ENCODE measurements around the gene MLEC. TPM values are rescaled to one million over a fixed set of nuclear protein-coding genes. Genes with fewer than 3 reads are reported as not detected.
A peak's percentile ranks its signal among the peaks of the same experiment; 100 is the strongest.

The MLEC gene
- total RNA-seq, 1 donor from 2014 or later, result 100 TPM

DNA sequence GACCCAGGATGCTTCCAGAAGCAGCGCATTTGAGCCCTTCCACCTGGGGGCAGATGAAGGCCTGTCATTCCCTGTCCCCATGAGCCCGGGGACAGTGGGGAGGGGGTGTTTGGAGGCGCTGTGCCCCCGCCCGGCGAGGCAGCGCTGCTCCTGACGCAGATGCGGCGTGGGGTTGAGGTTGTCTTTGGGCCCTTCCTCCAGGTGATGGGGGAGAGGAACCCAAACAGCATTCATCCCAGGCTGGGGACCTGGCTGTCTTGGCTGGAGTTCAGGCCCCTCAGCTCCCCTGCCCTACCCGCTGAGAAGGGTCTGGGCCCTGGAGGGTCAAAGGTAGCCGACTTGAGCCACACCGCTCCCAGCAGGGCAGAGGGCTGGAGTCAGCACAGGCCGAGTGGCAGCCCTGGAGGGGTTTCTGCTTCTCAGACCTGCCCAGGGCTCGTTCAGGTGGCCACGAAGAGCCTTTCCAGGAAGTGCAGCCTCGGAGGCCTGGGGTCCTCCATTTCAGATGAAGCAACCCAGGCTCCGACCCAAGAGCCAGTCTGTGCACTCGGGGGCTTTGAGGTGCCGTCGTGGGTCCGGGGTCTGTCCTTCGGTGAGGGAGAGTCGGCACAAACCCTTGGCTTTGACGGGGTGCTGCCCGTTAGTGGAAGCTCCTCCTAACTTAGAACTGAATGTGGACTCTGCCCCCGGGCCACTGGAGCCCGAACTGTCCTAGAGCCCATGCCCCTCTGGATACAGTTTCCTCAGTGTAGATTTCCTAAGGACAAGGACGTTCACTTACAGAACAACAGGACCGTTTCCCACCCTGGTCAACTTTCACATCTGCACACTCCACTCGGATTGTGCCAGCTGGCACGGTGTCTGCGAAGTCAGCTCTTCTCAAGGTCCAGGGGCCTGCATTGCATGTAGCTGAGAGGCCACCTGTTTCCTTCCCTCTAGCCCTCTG is 54.8 kb downstream of the MLEC start:
- DNase-seq (ENCODE audit: low spot score), result no peak
- Histone ChIP-seq H3K27ac (no peak overlapping the region), H2AFZ (replicated peaks) (no peak overlapping the region), H3K9ac (no peak overlapping the region), H3K9me3 (ENCODE audit: low read depth) (no peaks in the 10 kb centered on the region), H3K4me2 (no peak overlapping the region), H3K27me3 (no peaks in the 10 kb centered on the region), H3K36me3 (no peaks in the 10 kb centered on the region), H4K20me1 (ENCODE audit: low read depth) (no peaks in the 10 kb centered on the region), H3K4me3 (no peak overlapping the region), H3K4me1 (no peaks in the 10 kb centered on the region), H3K79me2 (ENCODE audit: low read depth) (no peaks in the 10 kb centered on the region), H3F3A (ENCODE audit: low read depth) (no peaks in the 10 kb centered on the region)
- no peaks in the 10 kb centered on the region for H3K4me1 Mint-ChIP-seq
- H3K9me3 Mint-ChIP-seq, result no peaks in the 10 kb centered on the region
- no peaks in the 10 kb centered on the region for H3K27me3 Mint-ChIP-seq (ENCODE audit: insufficient read depth, low read depth)
- no peak overlapping the region for H3K4me3 Mint-ChIP-seq
- no peak overlapping the region for H3K27ac Mint-ChIP-seq
- no peak for TF ChIP-seq EZH2phosphoT487 (IDR thresholded peaks at IDR 0.05)
- TF ChIP-seq, protein P1, sequence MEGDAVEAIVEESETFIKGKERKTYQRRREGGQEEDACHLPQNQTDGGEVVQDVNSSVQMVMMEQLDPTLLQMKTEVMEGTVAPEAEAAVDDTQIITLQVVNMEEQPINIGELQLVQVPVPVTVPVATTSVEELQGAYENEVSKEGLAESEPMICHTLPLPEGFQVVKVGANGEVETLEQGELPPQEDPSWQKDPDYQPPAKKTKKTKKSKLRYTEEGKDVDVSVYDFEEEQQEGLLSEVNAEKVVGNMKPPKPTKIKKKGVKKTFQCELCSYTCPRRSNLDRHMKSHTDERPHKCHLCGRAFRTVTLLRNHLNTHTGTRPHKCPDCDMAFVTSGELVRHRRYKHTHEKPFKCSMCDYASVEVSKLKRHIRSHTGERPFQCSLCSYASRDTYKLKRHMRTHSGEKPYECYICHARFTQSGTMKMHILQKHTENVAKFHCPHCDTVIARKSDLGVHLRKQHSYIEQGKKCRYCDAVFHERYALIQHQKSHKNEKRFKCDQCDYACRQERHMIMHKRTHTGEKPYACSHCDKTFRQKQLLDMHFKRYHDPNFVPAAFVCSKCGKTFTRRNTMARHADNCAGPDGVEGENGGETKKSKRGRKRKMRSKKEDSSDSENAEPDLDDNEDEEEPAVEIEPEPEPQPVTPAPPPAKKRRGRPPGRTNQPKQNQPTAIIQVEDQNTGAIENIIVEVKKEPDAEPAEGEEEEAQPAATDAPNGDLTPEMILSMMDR (IDR thresholded peaks at IDR 0.05), result no peak
- TF ChIP-seq EZH2 (IDR thresholded peaks at IDR 0.05), result no peak
- H3K36me3 Mint-ChIP-seq, result no peaks in the 10 kb centered on the region

DNA sequence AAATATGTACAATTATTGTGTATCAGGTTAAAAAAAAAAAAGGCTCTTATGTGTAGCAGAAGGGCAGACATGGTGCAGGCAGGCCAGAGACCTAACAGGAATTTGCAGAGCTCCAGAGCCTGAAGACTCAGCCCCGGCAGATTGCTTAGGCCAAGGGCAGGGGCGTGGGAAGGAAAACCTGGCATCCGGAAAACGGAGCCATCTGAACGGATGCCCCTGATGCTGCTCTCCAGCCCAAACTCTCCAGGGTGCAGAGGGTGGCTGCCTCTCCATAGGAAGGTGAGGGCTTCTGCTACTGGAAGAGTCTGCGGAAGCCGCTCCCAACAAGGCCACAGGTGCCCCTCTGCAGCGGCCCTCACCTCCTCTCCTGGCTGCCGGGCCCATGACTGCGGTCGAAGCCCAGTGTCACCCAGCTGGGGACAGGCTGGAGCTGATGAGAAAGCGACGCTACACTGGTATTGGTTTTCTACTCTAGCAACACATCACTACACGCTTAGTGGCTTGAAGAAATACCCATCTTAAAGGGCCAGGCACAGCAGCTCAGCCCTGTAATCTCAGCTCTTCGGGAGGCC is 58.1 kb downstream of the MLEC start:
- no peaks in the 10 kb centered on the region for H4K20me1 ChIP-seq (ENCODE audit: low read depth)
- H3K79me2 ChIP-seq (ENCODE audit: low read depth), result no peaks in the 10 kb centered on the region
- no peaks in the 10 kb centered on the region for H3K36me3 ChIP-seq
- no peak overlapping the region for H3K27ac ChIP-seq
- no peak overlapping the region for H3K9ac ChIP-seq
- Mint-ChIP-seq H3K27ac (no peak overlapping the region), H3K4me1 (peaks cover 8% of the 10 kb centered on the region), H3K4me3 (no peak overlapping the region), H3K9me3 (no peaks in the 10 kb centered on the region), H3K36me3 (no peaks in the 10 kb centered on the region), H3K27me3 (ENCODE audit: insufficient read depth, low read depth) (peaks cover 3% of the 10 kb centered on the region)
- H3K4me2 ChIP-seq, result no peak overlapping the region
- no peaks in the 10 kb centered on the region for H3K9me3 ChIP-seq (ENCODE audit: low read depth)
- H3K4me1 ChIP-seq, result no peaks in the 10 kb centered on the region
- no peak overlapping the region for H2AFZ ChIP-seq (replicated peaks)
- no peaks in the 10 kb centered on the region for H3F3A ChIP-seq (ENCODE audit: low read depth)
- H3K27me3 ChIP-seq, result no peaks in the 10 kb centered on the region
- DNase-seq (ENCODE audit: low spot score), result no peak
- H3K4me3 ChIP-seq, result no peak overlapping the region
- TF ChIP-seq EZH2 (IDR thresholded peaks at IDR 0.05) (no peak), EZH2phosphoT487 (IDR thresholded peaks at IDR 0.05) (no peak)
- TF ChIP-seq, protein P1 (IDR thresholded peaks at IDR 0.05), result no peak

DNA sequence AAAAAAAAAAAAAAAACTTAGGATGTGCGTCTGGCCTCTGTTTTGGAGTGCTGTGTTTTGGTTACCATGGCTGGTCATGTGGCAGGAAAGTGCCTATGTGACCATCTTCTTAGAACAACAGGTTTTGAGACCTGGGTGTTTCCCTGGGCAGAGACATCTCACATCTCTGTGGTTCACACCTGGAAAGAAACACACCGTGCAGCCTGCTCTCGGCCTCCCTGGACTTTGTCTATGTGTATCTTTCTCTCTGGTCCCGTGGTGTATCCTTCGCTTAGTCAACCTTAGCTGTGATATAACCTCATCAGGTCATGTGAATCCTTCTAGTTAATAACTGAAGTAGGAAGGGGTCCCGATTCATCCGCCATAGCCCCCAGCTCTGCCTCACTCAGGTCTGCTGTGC is 61.3 kb downstream of the MLEC start:
- H3K4me1 Mint-ChIP-seq, result peaks cover 8% of the 10 kb centered on the region
- Histone ChIP-seq H3F3A (ENCODE audit: low read depth) (no peaks in the 10 kb centered on the region), H2AFZ (replicated peaks) (no peak overlapping the region), H3K9me3 (ENCODE audit: low read depth) (no peaks in the 10 kb centered on the region), H3K9ac (no peak overlapping the region), H3K79me2 (ENCODE audit: low read depth) (no peaks in the 10 kb centered on the region), H3K4me3 (no peak overlapping the region), H3K27me3 (no peaks in the 10 kb centered on the region), H3K36me3 (no peaks in the 10 kb centered on the region), H4K20me1 (ENCODE audit: low read depth) (no peaks in the 10 kb centered on the region), H3K4me2 (no peak overlapping the region), H3K27ac (no peak overlapping the region), H3K4me1 (no peaks in the 10 kb centered on the region)
- H3K4me3 Mint-ChIP-seq, result no peak overlapping the region
- no peaks in the 10 kb centered on the region for H3K36me3 Mint-ChIP-seq
- TF ChIP-seq EZH2 (IDR thresholded peaks at IDR 0.05), result no peak
- TF ChIP-seq EZH2phosphoT487 (IDR thresholded peaks at IDR 0.05), result no peak
- TF ChIP-seq, protein P1 (IDR thresholded peaks at IDR 0.05), result no peak
- H3K9me3 Mint-ChIP-seq, result no peaks in the 10 kb centered on the region
- H3K27ac Mint-ChIP-seq, result peak overlapping the region; percentile 23
- no peak for DNase-seq (ENCODE audit: low spot score)
- H3K27me3 Mint-ChIP-seq (ENCODE audit: insufficient read depth, low read depth), result peaks cover 3% of the 10 kb centered on the region

Measured in neural progenitor cell (in vitro differentiated cells).